ENCODE results near the gene LYL1. TPM values are rescaled to one million over a fixed set of nuclear protein-coding genes. Genes with fewer than 3 reads are reported as not detected.

Gene LYL1
- total RNA-seq, 1 donor from 2014 or later, result 4.0 TPM

DNA sequence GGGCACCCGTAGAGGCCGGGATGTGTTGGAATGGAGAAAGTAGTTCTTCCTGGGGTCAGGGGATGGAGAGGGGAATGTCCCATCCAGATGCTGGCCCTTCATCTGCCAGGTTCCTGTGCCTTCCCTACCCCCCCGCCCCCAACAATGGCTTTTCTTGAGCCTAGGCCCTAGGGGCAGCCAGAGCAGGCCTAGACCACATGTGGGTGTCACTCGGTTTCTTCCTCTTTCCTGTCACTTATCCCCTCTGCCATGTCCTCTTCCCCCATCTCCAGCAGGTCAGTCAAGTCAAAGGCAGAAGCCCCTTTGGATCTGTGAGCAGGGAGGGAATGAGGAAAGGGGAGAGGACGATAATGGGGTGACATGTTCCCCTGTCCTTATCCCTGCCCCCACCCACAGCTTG is 36.4 kb downstream of the LYL1 start:
- no peak for DNase-seq (ENCODE audit: low read depth)
- H3K4me3 ChIP-seq (ENCODE audit: low read depth, low read length), result no peak overlapping the region
- TF ChIP-seq, protein P1, sequence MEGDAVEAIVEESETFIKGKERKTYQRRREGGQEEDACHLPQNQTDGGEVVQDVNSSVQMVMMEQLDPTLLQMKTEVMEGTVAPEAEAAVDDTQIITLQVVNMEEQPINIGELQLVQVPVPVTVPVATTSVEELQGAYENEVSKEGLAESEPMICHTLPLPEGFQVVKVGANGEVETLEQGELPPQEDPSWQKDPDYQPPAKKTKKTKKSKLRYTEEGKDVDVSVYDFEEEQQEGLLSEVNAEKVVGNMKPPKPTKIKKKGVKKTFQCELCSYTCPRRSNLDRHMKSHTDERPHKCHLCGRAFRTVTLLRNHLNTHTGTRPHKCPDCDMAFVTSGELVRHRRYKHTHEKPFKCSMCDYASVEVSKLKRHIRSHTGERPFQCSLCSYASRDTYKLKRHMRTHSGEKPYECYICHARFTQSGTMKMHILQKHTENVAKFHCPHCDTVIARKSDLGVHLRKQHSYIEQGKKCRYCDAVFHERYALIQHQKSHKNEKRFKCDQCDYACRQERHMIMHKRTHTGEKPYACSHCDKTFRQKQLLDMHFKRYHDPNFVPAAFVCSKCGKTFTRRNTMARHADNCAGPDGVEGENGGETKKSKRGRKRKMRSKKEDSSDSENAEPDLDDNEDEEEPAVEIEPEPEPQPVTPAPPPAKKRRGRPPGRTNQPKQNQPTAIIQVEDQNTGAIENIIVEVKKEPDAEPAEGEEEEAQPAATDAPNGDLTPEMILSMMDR (conservative IDR thresholded peaks at IDR 0.05; ENCODE audit: low read depth, low read length), result no peak

DNA sequence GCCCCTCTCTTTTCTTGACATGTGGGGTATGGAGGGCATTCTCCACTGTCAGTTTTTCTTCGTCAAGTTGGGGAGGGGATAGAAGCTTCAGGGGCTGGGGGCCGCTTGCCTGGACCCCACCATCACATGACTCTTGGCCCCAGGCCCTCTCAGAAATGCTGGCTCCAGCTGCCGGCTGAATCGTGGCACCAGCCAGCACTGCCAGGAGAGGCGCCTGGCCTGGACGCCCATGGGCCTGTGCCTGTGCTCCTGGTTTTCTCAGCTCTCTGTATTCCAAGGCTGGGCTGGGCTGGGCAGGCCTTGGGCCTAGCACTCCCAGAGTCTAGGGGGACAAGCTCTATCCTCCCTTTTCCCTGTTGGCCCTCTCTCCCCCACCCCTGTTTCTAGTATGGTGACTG is 38.6 kb downstream of the LYL1 start:
- no peak overlapping the region for H3K4me3 ChIP-seq (ENCODE audit: low read depth, low read length)
- TF ChIP-seq, protein P1 (conservative IDR thresholded peaks at IDR 0.05; ENCODE audit: low read depth, low read length), result no peak
- no peak for DNase-seq (ENCODE audit: low read depth)

DNA sequence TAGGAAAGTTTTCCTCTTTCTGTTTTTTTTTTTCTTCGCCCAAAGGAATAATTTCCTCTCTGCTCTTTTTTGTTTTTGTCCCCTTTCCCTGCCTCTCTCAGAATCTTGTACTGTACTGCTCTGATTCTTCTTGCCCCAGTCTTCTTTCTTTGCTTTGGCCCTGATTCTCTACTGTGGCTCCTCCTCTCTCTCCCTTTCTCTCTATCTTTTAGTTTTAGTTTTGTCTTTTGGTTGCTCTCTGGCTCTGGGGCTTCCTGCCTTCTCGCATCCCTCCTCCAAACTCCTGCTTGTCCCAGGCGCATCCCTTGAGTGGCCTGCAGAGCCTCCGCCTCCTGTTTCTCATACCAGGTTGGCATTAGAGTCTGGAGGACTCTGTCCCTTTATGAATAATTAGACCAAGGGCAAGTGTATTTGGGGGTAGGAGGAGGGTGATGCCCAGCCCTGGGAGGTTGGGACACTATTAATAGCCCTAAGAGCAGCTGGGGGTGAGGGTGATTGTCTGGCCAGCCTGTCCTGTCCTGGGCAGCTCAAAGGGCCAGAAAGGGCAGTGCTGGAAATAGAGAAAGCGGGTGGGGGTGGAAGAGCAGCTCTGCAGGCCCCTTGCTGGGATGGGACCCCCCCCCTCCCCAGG is 39.1 kb downstream of the LYL1 start:
- TF ChIP-seq, protein P1 (conservative IDR thresholded peaks at IDR 0.05; ENCODE audit: low read depth, low read length), result no peak
- DNase-seq (ENCODE audit: low read depth), result no peak
- no peak overlapping the region for H3K4me3 ChIP-seq (ENCODE audit: low read depth, low read length)

DNA sequence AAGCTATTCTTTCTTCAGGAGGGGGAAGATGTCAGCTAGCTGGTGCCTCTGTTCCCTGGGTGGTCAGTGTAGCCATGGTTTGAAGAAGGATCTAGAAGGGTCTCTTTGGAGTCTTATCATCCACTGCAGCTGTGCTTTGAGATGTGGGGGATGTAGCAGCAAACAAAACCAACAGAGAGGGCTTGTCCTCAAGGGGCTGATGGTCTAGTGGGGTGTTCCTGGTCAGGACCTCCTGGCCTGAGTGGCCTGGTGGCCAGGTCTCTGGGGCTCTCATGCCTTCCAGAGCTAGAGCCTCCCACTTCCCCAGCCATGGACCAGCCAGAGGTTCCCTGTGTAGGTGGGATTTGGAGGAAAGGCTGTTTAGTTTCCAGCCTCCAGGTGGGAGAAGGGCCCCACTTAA is 40.3 kb downstream of the LYL1 start:
- no peak for DNase-seq (ENCODE audit: low read depth)
- H3K4me3 ChIP-seq (ENCODE audit: low read depth, low read length), result no peak overlapping the region
- TF ChIP-seq, protein P1 (conservative IDR thresholded peaks at IDR 0.05; ENCODE audit: low read depth, low read length), result no peak

DNA sequence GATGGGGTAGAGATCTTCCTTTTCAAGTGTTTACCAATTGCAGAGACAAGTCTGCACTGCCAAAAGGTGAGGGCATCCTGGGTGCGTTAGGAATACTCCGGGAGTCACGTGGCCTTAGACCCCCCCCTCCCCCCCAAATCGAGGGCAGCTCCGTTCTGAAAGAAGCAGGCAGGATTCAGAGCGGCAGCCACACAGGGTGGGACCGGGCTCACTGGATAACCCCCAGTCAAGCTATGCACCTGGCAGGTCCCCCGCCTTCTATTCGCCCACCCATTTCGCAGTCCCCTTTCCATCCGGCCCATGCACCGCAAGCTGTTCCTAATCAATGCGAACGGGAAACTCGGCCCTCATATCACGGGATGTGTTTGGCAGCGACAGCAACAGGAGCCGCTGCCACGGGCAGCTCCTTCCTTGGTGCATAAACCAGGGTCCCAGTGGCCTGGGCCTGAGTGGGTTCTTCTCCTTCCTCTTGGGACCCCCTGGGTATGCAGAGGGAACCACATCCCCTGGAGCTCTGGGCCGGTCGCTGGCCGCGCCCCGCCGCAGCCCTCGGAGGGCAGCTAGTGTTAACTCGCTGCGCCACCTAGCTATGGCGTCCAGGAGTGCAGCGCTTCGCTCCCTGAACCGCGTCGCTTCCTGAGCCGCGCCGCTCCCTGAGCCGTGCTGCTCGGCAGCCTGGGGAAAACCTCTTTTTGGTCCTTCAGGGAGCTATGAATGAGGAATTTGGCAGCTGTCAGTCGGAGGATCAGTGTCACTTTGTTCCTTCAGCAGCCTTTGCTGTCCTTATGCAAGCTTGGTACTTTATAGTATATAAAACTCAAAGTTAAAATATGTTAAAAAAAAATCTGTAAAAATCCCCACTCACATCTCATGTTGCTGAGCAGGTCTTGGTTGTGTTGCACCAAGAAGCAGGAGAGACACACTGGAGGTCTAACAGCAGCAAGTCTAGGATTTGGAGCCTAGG is 41.4 kb downstream of the LYL1 start:
- DNase-seq (ENCODE audit: low read depth), result no peak
- TF ChIP-seq, protein P1 (conservative IDR thresholded peaks at IDR 0.05; ENCODE audit: low read depth, low read length), result peak; percentile 91
- peak overlapping the region; percentile 62 for H3K4me3 ChIP-seq (ENCODE audit: low read depth, low read length)

DNA sequence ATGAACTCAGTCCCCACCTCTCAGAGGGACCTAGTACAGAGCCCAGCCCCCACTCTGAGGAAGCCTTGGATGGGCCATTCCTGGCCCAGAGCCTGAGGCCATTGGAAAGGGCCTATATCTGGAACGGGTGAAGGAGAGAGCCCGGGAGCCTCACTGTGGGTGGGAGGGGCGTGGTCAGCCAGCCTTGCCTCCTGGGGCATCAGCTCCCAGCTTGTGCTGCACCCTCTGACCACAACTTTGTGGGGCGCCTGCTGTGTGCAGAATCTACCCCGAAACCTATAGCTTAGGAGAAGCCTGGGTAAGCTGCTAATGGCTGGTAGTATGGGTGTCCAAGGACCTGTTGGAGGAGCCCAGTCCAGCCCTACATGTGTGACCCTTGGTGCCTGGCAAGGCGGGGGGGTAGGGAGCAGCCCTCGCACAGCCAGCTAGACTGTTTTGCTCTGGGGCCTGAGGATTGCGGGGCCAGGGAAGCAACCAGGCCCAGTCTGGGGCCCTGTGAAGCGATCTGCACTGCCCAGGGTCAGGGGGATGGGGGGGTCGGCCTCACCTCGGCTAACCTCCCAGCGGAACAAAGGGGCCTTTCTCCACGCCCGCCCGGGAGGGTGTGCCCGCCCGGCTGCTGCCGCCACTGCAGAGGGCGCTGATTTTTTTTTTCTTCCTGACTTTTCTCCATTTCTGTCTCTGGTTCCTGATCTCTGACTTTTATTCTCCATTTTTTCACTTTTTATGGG is 42.3 kb downstream of the LYL1 start:
- peak overlapping the region; percentile 62 for H3K4me3 ChIP-seq (ENCODE audit: low read depth, low read length)
- DNase-seq (ENCODE audit: low read depth), result no peak
- TF ChIP-seq, protein P1 (conservative IDR thresholded peaks at IDR 0.05; ENCODE audit: low read depth, low read length), result no peak
